Chondrocyte (in vitro differentiated cells): ENCODE measurements around the gene WBP1L. TPM values are rescaled to one million over a fixed set of nuclear protein-coding genes. Genes with fewer than 3 reads are reported as not detected.

Source experiments
- DNase-seq: peaks from one replicate; pipeline ENCODE4 v3.0.0; 2021; ENCODE audit warnings: mixed read lengths, low spot score
- H3K27ac Mint-ChIP-seq: one replicate; pipeline ENCODE4 v1.8.0; 2021; ENCODE audit warnings: mild to moderate bottlenecking, moderate library complexity, mixed read lengths; ENCODE audit not compliant: unreplicated experiment
- H3K27me3 Mint-ChIP-seq: 2 replicates; pipeline ENCODE4 v1.8.0; 2021; ENCODE audit warnings: low read depth, mixed read lengths
- H3K36me3 Mint-ChIP-seq: 2 replicates; pipeline ENCODE4 v1.8.0; 2021; ENCODE audit warnings: low read depth, mixed read lengths
- H3K4me1 Mint-ChIP-seq: 2 replicates; pipeline ENCODE4 v1.8.0; 2021; ENCODE audit warnings: low read depth, mild to moderate bottlenecking, mixed read lengths
- H3K4me3 Mint-ChIP-seq: one replicate; pipeline ENCODE4 v1.8.0; 2021; ENCODE audit warnings: mild to moderate bottlenecking, moderate library complexity, mixed read lengths; ENCODE audit not compliant: unreplicated experiment
- H3K9me3 Mint-ChIP-seq: 2 replicates; pipeline ENCODE4 v1.8.0; 2021; ENCODE audit warnings: low read depth, mixed read lengths
- total RNA-seq: library from RNA; stranded (reverse); gene quantifications from 3 replicates; pipeline ENCODE4 v1.2.1, GENCODE V29; 2021
- TF ChIP-seq, protein P1 (sequence below): fragments of 200-600 bp; sonication (generic); IDR thresholded peaks from 2 replicates; pipeline ENCODE4 v1.5.0; 2021; ENCODE audit warnings: antibody characterized with exemption, mild to moderate bottlenecking, moderate library complexity

The WBP1L gene
- total RNA-seq, 1 donor from 2014 or later: 95.3 TPM

DNA sequence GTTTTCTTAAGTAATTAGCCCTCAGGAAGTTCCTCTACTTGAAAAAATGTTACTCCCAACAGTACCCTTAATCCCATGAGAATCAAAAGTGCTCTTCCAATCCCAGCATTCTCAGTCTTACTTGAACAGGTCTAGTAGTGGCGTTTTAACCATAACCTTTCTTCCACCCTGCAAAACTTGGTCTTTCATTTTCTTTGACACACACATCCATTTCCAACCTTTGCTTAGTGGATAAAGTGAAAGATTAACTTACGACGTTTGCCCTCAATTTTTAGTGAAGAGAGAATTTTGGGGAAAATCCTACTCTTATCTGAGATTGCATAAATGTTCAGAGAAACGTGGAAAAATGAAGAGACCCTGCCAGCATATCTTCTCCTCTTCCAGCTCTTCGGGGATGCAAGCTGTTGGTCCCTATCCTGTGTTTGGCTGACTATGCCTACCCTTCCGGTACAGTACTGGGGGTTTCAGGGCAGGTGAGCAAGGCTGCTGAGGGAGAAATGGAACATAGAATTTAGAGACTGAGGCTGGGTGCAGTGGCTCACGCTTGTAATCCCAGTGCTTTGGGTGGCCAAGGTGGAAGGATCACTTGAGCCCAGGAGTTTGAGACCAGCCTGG is 18.8 kb downstream of the WBP1L start:
- Mint-ChIP-seq H3K4me1 (peaks cover 79% of the 10 kb centered on the region), H3K27me3 (no peaks in the 10 kb centered on the region), H3K27ac (peak overlapping the region; percentile 83), H3K4me3 (no peak overlapping the region), H3K36me3 (peaks cover 12% of the 10 kb centered on the region), H3K9me3 (no peaks in the 10 kb centered on the region)
- no peak for DNase-seq
- TF ChIP-seq, protein P1, sequence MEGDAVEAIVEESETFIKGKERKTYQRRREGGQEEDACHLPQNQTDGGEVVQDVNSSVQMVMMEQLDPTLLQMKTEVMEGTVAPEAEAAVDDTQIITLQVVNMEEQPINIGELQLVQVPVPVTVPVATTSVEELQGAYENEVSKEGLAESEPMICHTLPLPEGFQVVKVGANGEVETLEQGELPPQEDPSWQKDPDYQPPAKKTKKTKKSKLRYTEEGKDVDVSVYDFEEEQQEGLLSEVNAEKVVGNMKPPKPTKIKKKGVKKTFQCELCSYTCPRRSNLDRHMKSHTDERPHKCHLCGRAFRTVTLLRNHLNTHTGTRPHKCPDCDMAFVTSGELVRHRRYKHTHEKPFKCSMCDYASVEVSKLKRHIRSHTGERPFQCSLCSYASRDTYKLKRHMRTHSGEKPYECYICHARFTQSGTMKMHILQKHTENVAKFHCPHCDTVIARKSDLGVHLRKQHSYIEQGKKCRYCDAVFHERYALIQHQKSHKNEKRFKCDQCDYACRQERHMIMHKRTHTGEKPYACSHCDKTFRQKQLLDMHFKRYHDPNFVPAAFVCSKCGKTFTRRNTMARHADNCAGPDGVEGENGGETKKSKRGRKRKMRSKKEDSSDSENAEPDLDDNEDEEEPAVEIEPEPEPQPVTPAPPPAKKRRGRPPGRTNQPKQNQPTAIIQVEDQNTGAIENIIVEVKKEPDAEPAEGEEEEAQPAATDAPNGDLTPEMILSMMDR: no peak

DNA sequence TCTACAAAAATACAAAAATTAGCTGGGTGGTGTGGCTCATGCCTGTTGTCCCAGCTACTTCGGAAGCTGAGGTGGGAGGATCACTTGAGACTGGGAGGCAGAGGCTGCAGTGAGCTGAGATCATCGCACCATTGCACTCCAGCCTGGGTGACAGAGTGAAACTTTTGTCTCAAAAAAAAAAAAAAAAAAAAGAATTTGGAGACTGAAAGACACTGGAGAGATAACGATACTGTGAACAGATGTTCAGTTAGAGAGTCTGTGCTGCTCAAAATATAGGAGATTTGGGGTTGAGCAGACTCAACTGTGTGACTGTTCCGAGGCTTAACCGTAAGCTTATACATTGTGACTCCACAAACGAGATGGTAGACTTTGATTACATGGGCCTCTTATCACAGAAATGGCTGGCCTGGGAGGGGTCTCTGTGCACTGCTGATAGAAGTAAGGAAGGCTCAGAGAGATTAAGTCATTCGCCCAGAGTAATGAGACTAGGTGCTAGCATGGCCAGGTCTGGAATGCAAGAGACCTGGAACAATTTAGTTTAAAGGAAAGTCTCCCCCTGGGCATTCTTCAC is 19.4 kb downstream of the WBP1L start:
- H3K27ac Mint-ChIP-seq: peak overlapping the region; percentile 39
- H3K9me3 Mint-ChIP-seq: no peaks in the 10 kb centered on the region
- H3K4me1 Mint-ChIP-seq: peaks cover 83% of the 10 kb centered on the region
- peaks cover 12% of the 10 kb centered on the region for H3K36me3 Mint-ChIP-seq
- no peak for DNase-seq
- TF ChIP-seq, protein P1: no peak
- H3K4me3 Mint-ChIP-seq: no peak overlapping the region
- no peaks in the 10 kb centered on the region for H3K27me3 Mint-ChIP-seq

DNA sequence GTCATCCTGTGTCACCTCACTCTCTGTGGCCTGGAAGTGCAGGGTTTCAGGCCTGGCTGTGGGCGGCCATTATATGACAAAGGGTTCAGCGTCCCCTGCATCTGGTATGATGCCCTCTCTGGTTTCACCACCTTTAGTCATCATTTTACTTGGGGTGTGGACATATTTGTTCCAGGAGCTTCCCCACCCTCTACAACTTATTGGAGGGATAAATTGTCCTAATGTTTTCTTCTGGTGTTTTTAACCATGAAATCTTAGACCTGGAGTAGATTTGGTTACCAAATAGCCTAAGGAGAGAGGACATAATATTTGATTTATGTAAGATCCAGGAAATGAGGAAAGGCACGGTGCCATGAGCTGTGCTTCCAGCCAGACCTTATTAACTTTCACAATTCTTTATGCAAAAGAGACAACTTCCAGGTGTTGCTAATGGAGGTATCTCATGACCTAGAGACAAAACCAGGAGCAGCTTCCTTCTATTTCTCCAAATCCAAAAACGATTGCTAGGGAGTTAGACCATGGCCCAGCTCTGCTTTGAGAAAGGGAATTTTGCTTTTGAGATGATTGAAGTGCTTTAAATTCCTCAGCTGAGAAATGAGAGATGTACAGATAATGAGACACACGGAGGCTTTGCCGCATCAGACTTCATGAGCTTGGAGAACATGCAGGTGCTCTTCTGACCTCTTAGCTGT is 20.9 kb downstream of the WBP1L start:
- Mint-ChIP-seq H3K36me3 (peaks cover 12% of the 10 kb centered on the region), H3K4me1 (peaks cover 76% of the 10 kb centered on the region), H3K27ac (peak overlapping the region; percentile 56), H3K27me3 (no peaks in the 10 kb centered on the region), H3K4me3 (no peak overlapping the region), H3K9me3 (no peaks in the 10 kb centered on the region)
- DNase-seq: no peak
- TF ChIP-seq, protein P1: no peak

DNA sequence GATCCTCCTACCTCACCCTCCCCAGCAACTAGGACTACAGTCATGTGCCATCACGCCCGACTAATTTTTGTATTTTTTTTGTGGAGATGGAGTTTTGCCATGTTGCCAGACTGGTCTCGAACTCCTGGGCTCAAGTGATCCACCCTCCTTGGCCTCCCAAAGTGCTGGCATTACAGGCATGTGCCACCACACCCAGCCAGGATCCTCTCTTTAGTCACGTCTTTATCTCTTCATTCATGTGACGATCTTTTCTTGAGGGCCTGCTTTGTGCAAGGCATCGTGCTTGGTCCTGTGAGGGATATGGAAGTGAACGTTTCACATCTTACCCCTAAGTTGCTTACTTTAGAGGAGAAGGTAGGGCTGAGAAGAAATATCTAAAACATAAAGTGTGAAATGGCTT is 21.6 kb downstream of the WBP1L start:
- no peaks in the 10 kb centered on the region for H3K27me3 Mint-ChIP-seq
- peak overlapping the region; percentile 75 for H3K27ac Mint-ChIP-seq
- no peak overlapping the region for H3K4me3 Mint-ChIP-seq
- TF ChIP-seq, protein P1: no peak
- H3K4me1 Mint-ChIP-seq: peaks cover 78% of the 10 kb centered on the region
- H3K36me3 Mint-ChIP-seq: peaks cover 12% of the 10 kb centered on the region
- H3K9me3 Mint-ChIP-seq: no peaks in the 10 kb centered on the region
- no peak for DNase-seq

DNA sequence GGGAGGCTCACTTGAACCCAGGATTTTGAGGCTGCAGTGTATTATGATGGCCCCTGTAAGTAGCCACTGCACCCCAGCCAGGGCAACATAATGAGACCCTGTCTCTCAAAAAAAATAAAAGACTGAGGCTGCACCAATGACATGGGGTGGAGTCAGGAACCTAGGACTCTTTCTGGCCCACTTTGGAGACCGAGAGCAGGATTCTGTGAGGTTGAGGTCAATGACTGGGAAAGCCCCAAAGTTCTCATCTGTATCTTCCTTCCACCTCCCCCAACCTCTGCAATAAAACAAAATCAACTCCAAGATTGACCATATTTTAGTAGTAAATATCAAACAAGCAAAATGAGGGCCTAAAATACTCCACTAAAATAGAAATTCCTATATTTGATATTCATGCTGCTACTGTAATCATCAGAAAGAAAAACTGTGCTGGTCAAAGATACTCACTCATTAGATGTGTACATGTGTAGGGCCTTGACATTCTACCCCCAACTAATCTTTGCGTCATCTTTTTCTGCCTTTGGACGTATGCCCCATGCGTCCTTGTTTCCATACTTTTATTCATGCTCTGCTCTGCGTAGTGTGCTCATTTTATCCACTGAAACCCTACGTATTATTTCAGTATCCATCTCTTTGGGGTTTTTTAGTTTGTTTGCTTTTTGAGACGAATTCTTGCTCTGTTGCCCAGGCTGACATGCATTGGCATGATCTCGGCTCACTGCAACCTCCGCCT is 23.8 kb downstream of the WBP1L start:
- H3K27ac Mint-ChIP-seq: peak overlapping the region; percentile 54
- H3K27me3 Mint-ChIP-seq: no peaks in the 10 kb centered on the region
- no peak for DNase-seq
- no peak overlapping the region for H3K4me3 Mint-ChIP-seq
- H3K9me3 Mint-ChIP-seq: no peaks in the 10 kb centered on the region
- peaks cover 75% of the 10 kb centered on the region for H3K4me1 Mint-ChIP-seq
- H3K36me3 Mint-ChIP-seq: peaks cover 11% of the 10 kb centered on the region
- TF ChIP-seq, protein P1: no peak
